Measurements from ENCODE around the gene C1orf21.

DNA sequence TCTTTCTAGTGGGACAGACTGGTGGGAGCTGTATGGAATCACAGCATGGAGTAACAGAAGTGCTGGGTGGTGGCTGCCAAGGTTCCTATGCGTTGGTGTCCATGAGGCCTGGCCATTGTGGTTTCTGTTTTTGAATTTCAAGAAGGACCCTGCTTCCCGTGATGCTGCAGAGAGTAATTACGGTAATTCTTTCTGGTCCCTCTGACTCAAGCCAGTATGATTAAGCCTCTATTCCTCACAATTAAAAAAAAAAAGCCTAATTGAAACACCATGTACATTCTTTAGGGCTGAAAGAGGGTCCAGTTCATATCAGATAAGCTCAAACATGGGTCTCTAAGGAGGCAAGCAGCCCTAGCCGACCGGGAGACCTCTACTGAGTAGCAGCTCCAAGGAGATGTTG lies 10.5 kb upstream of the C1orf21 start:
- TF ChIP-seq, protein P1, sequence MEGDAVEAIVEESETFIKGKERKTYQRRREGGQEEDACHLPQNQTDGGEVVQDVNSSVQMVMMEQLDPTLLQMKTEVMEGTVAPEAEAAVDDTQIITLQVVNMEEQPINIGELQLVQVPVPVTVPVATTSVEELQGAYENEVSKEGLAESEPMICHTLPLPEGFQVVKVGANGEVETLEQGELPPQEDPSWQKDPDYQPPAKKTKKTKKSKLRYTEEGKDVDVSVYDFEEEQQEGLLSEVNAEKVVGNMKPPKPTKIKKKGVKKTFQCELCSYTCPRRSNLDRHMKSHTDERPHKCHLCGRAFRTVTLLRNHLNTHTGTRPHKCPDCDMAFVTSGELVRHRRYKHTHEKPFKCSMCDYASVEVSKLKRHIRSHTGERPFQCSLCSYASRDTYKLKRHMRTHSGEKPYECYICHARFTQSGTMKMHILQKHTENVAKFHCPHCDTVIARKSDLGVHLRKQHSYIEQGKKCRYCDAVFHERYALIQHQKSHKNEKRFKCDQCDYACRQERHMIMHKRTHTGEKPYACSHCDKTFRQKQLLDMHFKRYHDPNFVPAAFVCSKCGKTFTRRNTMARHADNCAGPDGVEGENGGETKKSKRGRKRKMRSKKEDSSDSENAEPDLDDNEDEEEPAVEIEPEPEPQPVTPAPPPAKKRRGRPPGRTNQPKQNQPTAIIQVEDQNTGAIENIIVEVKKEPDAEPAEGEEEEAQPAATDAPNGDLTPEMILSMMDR (IDR thresholded peaks at IDR 0.05): no peak
- no peak for TF ChIP-seq POLR2A (IDR thresholded peaks at IDR 0.05)

All from body of pancreas (tissue), 4 donors.